ENCODE measurements around the gene PEX6.

Gene PEX6

DNA sequence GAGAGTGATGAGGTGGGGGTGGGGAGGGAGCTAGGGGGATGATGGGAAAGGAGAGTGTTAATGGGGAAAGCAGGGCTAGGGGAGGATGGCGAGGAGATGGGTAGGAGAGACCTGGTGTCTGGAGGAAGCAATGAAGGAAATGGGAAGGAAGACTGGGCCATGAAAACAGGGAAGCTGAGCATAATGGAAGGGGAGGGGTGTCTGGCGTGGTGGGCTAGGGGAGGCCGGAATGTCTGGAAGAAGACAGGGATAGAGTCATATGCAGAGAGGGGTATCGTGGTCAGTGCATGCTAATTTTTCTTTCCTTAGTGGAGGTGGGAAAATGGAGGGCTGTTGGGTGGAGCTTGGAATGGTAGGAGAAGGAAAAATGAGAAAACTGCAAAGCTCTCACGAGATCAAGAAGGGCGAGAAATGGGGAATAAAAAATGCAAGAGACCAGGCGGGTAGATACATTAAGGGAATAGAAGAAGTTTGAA lies 35.5 kb upstream of the PEX6 start:
- peak overlapping the region; percentile 80 for H3K4me3 ChIP-seq (ENCODE audit: insufficient read depth, low read depth, low read length, poor library complexity, severe bottlenecking)
- H3K4me1 ChIP-seq (ENCODE audit: control insufficient read depth, insufficient read depth, low read length, poor library complexity, severe bottlenecking): peaks cover 21% of the 10 kb centered on the region
- H3K27ac ChIP-seq (ENCODE audit: insufficient read depth, low read length, poor library complexity, severe bottlenecking): peak overlapping the region; percentile 79
- H3K9me3 ChIP-seq (ENCODE audit: control insufficient read depth, low read length): no peaks in the 10 kb centered on the region
- DNase-seq: no peak
- H3K36me3 ChIP-seq (ENCODE audit: control insufficient read depth, insufficient read depth, low read length): peaks cover 42% of the 10 kb centered on the region
- no peaks in the 10 kb centered on the region for H3K27me3 ChIP-seq (replicated peaks; ENCODE audit: control insufficient read depth, insufficient read depth, low read length, poor library complexity, severe bottlenecking)

DNA sequence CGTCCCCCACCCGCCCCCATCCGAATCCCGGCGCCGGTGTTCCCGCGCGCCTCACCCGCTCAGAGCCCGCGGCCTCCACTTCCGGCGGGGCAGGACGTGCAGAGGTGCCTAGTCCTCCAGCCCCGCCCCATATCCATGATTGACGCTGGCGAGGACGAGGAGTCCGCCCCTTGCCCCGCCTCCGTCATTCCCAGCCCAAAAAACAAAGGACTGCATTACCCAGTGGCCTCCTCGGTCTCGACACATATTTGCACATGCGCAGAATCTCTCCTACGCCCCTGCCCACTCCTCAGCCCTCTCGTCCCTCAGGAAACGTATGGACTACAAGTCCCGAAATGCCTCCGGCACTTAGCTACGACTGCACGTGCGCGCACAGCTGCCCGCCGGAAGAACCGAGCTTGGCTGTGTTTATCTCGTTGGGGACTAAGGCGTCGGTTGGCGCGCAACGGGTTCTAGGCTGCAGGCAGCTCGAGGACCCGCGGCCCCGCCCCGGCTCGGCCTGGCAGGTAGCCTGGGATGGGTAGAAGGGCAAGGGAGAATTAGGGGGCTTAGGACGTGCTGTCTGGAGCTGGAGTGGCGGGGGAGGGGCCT lies 35.0 kb upstream of the PEX6 start, which contains the start of the genes KLHDC3 and MEA1:
KLHDC3 (plus strand) TSS at position 407 of the 591 bp plus-strand sequence. CDS start 2,944 bp downstream, outside the sequence.
MEA1 (minus strand) TSS at position 104 of the 591 bp plus-strand sequence. CDS start 133 bp downstream, outside the sequence.
- H3K4me3 ChIP-seq (ENCODE audit: insufficient read depth, low read depth, low read length, poor library complexity, severe bottlenecking): peak within 1 kb of the TSS; percentile 80
- H3K36me3 ChIP-seq (ENCODE audit: control insufficient read depth, insufficient read depth, low read length): peaks cover 48% of the 10 kb centered on the region
- H3K27me3 ChIP-seq (replicated peaks; ENCODE audit: control insufficient read depth, insufficient read depth, low read length, poor library complexity, severe bottlenecking): no peaks in the 10 kb centered on the region
- H3K9me3 ChIP-seq (ENCODE audit: control insufficient read depth, low read length): no peaks in the 10 kb centered on the region
- H3K27ac ChIP-seq (ENCODE audit: insufficient read depth, low read length, poor library complexity, severe bottlenecking): peak within 1 kb of the TSS; percentile 79
- H3K4me1 ChIP-seq (ENCODE audit: control insufficient read depth, insufficient read depth, low read length, poor library complexity, severe bottlenecking): peaks cover 23% of the 10 kb centered on the region
- DNase-seq: peak; percentile 98 to 99 (median 99)

DNA sequence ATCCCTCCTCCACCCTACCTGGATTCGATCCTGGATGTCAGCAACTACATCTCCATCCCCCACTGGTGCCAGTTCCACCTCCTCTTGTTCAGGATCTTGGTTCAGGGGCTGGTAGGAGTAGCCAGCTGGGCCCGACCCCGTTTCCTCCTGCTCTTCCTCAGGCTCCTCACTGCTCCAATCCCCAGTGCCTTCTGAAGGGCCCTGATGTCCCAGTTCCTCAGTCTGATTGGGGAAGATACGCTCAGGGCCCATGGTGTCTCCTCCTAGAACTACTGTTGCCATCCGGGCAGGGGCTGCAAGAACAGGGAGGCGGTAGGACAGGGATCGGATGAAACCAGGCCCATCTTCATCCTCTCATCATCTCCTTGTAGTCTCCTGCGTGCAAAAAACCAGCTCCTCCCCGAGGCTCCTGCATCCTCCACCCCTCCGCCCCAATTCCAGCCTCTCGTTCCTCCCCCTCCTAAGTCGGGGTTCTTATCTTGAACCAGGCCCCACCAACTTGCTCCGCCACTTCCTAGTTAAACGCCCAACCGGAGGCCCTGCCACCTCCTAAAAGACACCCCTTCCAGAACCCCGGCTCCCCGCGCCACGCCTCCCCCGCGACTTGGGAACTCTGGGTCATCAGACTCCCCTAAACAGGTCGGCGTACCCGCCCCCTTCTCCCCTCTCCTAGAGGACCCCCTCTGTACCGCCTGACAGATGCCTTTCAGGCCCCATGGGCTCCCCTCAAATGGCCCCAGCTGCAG lies 34.3 kb upstream of the PEX6 start:
- Histone ChIP-seq H3K36me3 (ENCODE audit: control insufficient read depth, insufficient read depth, low read length) (peaks cover 51% of the 10 kb centered on the region), H3K27ac (ENCODE audit: insufficient read depth, low read length, poor library complexity, severe bottlenecking) (peak overlapping the region; percentile 79), H3K4me1 (ENCODE audit: control insufficient read depth, insufficient read depth, low read length, poor library complexity, severe bottlenecking) (peaks cover 23% of the 10 kb centered on the region), H3K9me3 (ENCODE audit: control insufficient read depth, low read length) (no peaks in the 10 kb centered on the region), H3K27me3 (replicated peaks; ENCODE audit: control insufficient read depth, insufficient read depth, low read length, poor library complexity, severe bottlenecking) (no peaks in the 10 kb centered on the region), H3K4me3 (ENCODE audit: insufficient read depth, low read depth, low read length, poor library complexity, severe bottlenecking) (peak overlapping the region; percentile 80)
- no peak for DNase-seq

DNA sequence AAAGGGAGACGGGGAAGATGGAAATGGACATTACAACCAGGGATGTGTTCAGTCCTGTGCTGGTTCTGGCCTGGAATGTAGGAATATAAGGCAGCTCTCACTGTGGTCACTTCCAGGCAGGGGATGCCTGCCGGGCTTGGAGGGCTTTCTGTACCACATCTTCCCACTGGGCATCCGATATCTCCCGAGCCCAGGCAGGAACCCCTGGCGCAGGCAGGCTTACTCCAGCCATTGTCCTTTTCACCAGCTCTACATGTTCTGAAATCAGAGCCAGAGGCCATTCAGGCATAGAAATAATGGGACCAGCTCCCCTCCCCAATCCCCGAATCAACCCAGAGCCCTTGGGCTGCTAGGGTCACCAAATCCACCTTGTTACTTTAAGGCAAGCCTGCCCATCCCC lies 33.4 kb upstream of the PEX6 start:
- Histone ChIP-seq H3K9me3 (ENCODE audit: control insufficient read depth, low read length) (no peaks in the 10 kb centered on the region), H3K4me3 (ENCODE audit: insufficient read depth, low read depth, low read length, poor library complexity, severe bottlenecking) (no peak overlapping the region), H3K27me3 (replicated peaks; ENCODE audit: control insufficient read depth, insufficient read depth, low read length, poor library complexity, severe bottlenecking) (no peaks in the 10 kb centered on the region), H3K36me3 (ENCODE audit: control insufficient read depth, insufficient read depth, low read length) (peaks cover 51% of the 10 kb centered on the region), H3K27ac (ENCODE audit: insufficient read depth, low read length, poor library complexity, severe bottlenecking) (peak overlapping the region; percentile 79), H3K4me1 (ENCODE audit: control insufficient read depth, insufficient read depth, low read length, poor library complexity, severe bottlenecking) (peaks cover 22% of the 10 kb centered on the region)
- no peak for DNase-seq

DNA sequence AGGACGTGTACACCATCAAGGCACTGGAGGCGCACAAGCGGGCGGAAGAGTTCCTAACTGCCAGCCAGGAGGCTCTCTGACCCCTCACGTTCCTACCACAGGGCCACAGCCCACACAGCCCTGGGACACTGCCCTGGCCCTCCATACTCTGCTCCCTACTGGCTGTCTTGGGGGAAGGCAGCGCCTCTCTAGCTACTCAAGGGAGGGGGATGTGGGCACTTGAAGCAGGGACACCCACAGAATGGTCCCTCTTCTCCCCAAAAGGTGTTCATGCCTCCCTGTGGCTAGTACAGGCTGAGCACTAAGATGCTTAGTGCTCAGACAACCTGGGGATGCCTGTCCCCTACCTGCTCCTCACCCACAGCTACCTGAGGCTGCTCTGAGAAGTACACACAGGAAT lies 32.2 kb upstream of the PEX6 start:
- H3K9me3 ChIP-seq (ENCODE audit: control insufficient read depth, low read length): no peaks in the 10 kb centered on the region
- H3K36me3 ChIP-seq (ENCODE audit: control insufficient read depth, insufficient read depth, low read length): peaks cover 58% of the 10 kb centered on the region
- H3K4me1 ChIP-seq (ENCODE audit: control insufficient read depth, insufficient read depth, low read length, poor library complexity, severe bottlenecking): peaks cover 19% of the 10 kb centered on the region
- H3K27ac ChIP-seq (ENCODE audit: insufficient read depth, low read length, poor library complexity, severe bottlenecking): no peak overlapping the region
- no peak for DNase-seq
- no peaks in the 10 kb centered on the region for H3K27me3 ChIP-seq (replicated peaks; ENCODE audit: control insufficient read depth, insufficient read depth, low read length, poor library complexity, severe bottlenecking)
- no peak overlapping the region for H3K4me3 ChIP-seq (ENCODE audit: insufficient read depth, low read depth, low read length, poor library complexity, severe bottlenecking)

DNA sequence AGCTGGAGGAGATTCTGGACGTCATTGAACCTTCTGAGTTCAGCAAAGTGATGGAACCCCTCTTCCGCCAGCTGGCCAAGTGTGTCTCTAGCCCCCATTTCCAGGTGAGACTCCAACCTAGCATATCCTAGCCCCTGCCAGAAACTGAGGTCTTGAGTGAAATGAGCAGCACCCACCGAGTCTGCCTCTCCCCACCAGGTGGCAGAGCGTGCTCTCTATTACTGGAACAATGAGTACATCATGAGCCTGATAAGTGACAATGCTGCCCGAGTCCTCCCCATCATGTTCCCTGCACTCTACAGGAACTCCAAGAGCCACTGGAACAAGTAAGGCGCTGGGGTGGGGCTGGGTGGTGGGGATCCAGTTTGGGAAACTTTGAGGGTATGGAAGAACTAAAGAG lies 30.1 kb upstream of the PEX6 start:
- Histone ChIP-seq H3K4me3 (ENCODE audit: insufficient read depth, low read depth, low read length, poor library complexity, severe bottlenecking) (no peak overlapping the region), H3K36me3 (ENCODE audit: control insufficient read depth, insufficient read depth, low read length) (peaks cover 62% of the 10 kb centered on the region), H3K4me1 (ENCODE audit: control insufficient read depth, insufficient read depth, low read length, poor library complexity, severe bottlenecking) (peaks cover 10% of the 10 kb centered on the region), H3K9me3 (ENCODE audit: control insufficient read depth, low read length) (no peaks in the 10 kb centered on the region), H3K27me3 (replicated peaks; ENCODE audit: control insufficient read depth, insufficient read depth, low read length, poor library complexity, severe bottlenecking) (no peaks in the 10 kb centered on the region), H3K27ac (ENCODE audit: insufficient read depth, low read length, poor library complexity, severe bottlenecking) (no peak overlapping the region)
- no peak for DNase-seq

DNA sequence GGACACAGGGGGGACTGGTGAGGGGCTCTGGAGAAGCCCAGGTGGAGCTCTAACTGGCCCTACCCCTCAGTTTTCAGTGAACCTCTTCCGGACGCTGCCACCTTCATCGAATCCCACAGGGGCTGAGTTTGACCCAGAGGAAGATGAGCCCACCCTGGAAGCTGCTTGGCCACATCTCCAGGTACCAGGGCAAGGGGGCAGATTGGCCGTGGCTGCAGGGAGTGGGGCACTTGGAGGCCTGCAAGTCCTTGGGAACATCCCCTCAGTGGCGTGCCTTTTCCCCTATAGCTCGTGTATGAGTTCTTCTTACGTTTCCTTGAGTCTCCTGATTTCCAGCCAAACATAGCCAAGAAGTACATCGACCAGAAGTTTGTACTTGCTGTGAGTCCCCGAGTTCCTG lies 28.1 kb upstream of the PEX6 start:
- no peak overlapping the region for H3K4me3 ChIP-seq (ENCODE audit: insufficient read depth, low read depth, low read length, poor library complexity, severe bottlenecking)
- no peaks in the 10 kb centered on the region for H3K27me3 ChIP-seq (replicated peaks; ENCODE audit: control insufficient read depth, insufficient read depth, low read length, poor library complexity, severe bottlenecking)
- no peaks in the 10 kb centered on the region for H3K9me3 ChIP-seq (ENCODE audit: control insufficient read depth, low read length)
- DNase-seq: no peak
- no peak overlapping the region for H3K27ac ChIP-seq (ENCODE audit: insufficient read depth, low read length, poor library complexity, severe bottlenecking)
- H3K4me1 ChIP-seq (ENCODE audit: control insufficient read depth, insufficient read depth, low read length, poor library complexity, severe bottlenecking): peaks cover 2% of the 10 kb centered on the region
- H3K36me3 ChIP-seq (ENCODE audit: control insufficient read depth, insufficient read depth, low read length): peaks cover 60% of the 10 kb centered on the region

DNA sequence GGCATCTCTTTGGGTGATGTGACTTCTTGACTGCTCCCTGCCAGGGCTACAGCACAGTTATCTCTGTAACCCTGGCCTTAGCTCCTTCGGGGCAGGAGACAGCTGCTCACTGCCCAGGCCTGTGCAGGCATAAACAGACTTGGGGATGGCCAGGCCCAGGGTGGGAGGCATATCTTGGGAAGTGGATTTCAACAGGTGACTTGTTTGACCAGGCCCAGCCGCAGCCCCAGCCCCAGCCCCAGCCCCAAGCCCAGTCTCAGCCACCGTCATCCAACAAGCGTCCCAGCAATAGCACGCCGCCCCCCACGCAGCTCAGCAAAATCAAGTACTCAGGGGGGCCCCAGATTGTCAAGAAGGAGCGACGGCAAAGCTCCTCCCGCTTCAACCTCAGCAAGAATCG lies 27.3 kb upstream of the PEX6 start:
- peaks cover 2% of the 10 kb centered on the region for H3K4me1 ChIP-seq (ENCODE audit: control insufficient read depth, insufficient read depth, low read length, poor library complexity, severe bottlenecking)
- H3K4me3 ChIP-seq (ENCODE audit: insufficient read depth, low read depth, low read length, poor library complexity, severe bottlenecking): no peak overlapping the region
- H3K9me3 ChIP-seq (ENCODE audit: control insufficient read depth, low read length): no peaks in the 10 kb centered on the region
- peaks cover 52% of the 10 kb centered on the region for H3K36me3 ChIP-seq (ENCODE audit: control insufficient read depth, insufficient read depth, low read length)
- DNase-seq: no peak
- no peaks in the 10 kb centered on the region for H3K27me3 ChIP-seq (replicated peaks; ENCODE audit: control insufficient read depth, insufficient read depth, low read length, poor library complexity, severe bottlenecking)
- H3K27ac ChIP-seq (ENCODE audit: insufficient read depth, low read length, poor library complexity, severe bottlenecking): no peak overlapping the region

DNA sequence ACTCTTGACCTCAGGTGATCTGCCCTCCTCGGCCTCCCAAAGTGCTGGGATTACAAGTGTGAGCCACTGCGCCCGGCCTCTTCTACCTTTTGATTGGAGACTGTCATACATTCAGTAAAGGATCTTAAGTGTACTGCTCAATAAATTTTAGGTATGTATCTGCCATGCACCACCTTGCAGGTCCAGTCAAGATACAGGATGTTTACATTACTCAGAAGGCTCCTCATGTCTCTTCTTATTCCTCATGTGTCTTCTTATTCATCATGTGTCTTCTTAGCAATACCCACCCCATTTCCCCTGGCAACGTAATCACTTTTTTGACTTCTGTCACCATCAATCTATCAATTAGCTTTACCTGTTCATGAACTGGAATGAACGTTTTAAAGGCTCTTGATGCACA lies 26.9 kb upstream of the PEX6 start:
- no peak for DNase-seq
- Histone ChIP-seq H3K27me3 (replicated peaks; ENCODE audit: control insufficient read depth, insufficient read depth, low read length, poor library complexity, severe bottlenecking) (no peaks in the 10 kb centered on the region), H3K4me1 (ENCODE audit: control insufficient read depth, insufficient read depth, low read length, poor library complexity, severe bottlenecking) (peaks cover 2% of the 10 kb centered on the region), H3K27ac (ENCODE audit: insufficient read depth, low read length, poor library complexity, severe bottlenecking) (no peak overlapping the region), H3K4me3 (ENCODE audit: insufficient read depth, low read depth, low read length, poor library complexity, severe bottlenecking) (no peak overlapping the region), H3K36me3 (ENCODE audit: control insufficient read depth, insufficient read depth, low read length) (peaks cover 47% of the 10 kb centered on the region), H3K9me3 (ENCODE audit: control insufficient read depth, low read length) (no peaks in the 10 kb centered on the region)

DNA sequence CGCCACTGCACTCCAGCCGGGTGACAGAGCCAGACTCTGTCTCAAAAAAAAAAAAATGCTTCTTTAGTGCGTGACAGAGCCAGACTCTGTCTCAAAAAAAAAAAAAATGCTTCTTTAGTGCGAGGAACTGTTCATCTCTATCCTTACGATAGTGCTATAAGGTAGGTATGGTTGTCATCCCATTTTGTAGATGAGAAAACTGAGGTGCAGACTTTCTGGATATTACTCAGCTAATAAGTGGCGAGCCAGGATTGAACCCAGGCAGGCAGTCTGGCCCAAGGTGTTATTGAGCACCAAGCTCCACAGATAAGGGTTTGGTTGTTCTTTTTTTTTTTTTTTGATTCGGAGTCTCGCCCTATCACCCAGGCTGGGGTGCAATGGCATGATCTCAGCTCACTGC lies 22.9 kb upstream of the PEX6 start:
- Histone ChIP-seq H3K9me3 (ENCODE audit: control insufficient read depth, low read length) (no peaks in the 10 kb centered on the region), H3K27me3 (replicated peaks; ENCODE audit: control insufficient read depth, insufficient read depth, low read length, poor library complexity, severe bottlenecking) (no peaks in the 10 kb centered on the region), H3K4me3 (ENCODE audit: insufficient read depth, low read depth, low read length, poor library complexity, severe bottlenecking) (no peak overlapping the region), H3K4me1 (ENCODE audit: control insufficient read depth, insufficient read depth, low read length, poor library complexity, severe bottlenecking) (no peaks in the 10 kb centered on the region), H3K27ac (ENCODE audit: insufficient read depth, low read length, poor library complexity, severe bottlenecking) (no peak overlapping the region), H3K36me3 (ENCODE audit: control insufficient read depth, insufficient read depth, low read length) (peaks cover 13% of the 10 kb centered on the region)
- no peak for DNase-seq

Measured in effector memory CD4-positive, alpha-beta T cell (primary cell).